Ishikawa (cell line): ENCODE data around the gene GALNT7.

ENCODE experiments used
- CREB1 ChIP-seq: IDR thresholded peaks from 2 replicates; pipeline ENCODE4 v1.6.1; 2012; ENCODE audit warnings: low read depth
- EP300 ChIP-seq: IDR thresholded peaks from 2 replicates; pipeline ENCODE4 v1.6.1; 2012; ENCODE audit warnings: borderline replicate concordance
- RAD21 ChIP-seq: IDR thresholded peaks from 2 replicates; pipeline ENCODE4 v1.6.1; 2012; ENCODE audit warnings: low read depth
- TEAD4 ChIP-seq: IDR thresholded peaks from 2 replicates; pipeline ENCODE4 v1.6.1; 2012
- YY1 ChIP-seq: IDR thresholded peaks from 2 replicates; pipeline ENCODE4 v1.6.1; 2012; ENCODE audit warnings: low read depth
- TF ChIP-seq, protein P1 (sequence below): IDR thresholded peaks from 2 replicates; pipeline ENCODE4 v1.6.1; 2012

DNA sequence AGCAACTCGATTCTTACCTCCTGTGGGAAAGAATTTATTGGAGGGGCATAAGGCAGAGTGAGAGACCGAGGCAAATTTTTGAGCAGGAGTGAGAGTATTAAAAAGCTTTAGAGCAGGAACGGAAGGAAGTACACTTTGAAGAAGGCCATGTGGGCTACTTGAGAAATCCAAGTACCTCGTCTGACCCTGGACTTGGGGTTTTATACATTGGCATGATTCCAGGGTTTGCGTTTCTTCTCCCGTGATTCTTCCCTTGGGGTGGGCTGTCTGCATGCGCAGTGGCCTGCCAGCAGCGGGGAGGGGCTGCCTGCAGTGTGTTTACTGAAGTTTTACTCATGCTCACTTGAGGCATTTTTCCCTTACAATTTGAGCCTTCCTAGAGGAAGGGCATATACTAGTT lies 3.4 kb downstream of the GALNT7 start:
- TF ChIP-seq RAD21, result no peak
- TF ChIP-seq, protein P1, sequence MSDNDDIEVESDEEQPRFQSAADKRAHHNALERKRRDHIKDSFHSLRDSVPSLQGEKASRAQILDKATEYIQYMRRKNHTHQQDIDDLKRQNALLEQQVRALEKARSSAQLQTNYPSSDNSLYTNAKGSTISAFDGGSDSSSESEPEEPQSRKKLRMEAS, result no peak
- no peak for TF ChIP-seq YY1
- TF ChIP-seq TEAD4, result no peak
- TF ChIP-seq CREB1, result no peak
- TF ChIP-seq EP300, result no peak
